Measurements from ENCODE around the gene GLG1.

The GLG1 gene

DNA sequence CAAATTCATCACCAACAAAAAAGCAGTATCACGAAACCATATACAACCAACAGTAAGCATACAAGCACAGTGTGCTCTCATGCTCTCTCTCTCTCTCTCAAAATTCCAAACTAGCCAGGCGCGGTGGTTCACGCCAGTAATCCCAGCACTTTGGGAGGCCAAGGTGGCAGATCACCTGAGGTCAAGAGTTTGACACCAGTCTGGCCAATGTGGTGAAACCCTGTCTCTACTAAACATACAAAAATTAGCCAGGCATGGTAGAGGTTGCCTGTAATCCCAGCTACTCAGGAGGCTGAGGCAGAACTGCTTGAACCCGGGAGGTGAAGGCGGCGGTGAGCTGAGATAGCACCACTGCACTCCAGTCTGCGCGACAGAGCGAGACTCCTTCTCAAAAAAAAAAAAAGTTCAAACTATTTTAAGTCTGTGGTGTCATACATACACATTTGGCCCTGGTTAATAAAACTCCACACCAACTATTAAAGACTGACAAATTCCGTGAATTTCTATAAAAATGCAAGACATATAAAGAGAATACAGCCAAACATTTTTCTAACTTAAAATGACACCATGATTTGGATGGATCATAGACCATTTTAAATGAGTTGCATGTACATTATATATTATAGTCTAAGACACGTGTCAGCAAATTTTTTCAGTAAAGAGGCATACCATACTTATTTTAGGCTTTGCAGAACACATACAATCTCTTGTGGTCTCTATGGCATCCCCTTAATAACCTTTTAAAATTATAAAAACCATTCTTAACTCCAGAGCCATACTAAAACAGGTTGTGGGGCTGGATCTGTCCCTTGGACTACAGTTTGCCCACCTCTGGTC lies 30.9 kb downstream of the GLG1 start:
- no peak for DNase-seq (ENCODE audit: low read depth, low spot score)
- CTCF ChIA-PET: no interaction called here
- POLR2A ChIA-PET: no interaction called here
- TF ChIP-seq, protein P1, sequence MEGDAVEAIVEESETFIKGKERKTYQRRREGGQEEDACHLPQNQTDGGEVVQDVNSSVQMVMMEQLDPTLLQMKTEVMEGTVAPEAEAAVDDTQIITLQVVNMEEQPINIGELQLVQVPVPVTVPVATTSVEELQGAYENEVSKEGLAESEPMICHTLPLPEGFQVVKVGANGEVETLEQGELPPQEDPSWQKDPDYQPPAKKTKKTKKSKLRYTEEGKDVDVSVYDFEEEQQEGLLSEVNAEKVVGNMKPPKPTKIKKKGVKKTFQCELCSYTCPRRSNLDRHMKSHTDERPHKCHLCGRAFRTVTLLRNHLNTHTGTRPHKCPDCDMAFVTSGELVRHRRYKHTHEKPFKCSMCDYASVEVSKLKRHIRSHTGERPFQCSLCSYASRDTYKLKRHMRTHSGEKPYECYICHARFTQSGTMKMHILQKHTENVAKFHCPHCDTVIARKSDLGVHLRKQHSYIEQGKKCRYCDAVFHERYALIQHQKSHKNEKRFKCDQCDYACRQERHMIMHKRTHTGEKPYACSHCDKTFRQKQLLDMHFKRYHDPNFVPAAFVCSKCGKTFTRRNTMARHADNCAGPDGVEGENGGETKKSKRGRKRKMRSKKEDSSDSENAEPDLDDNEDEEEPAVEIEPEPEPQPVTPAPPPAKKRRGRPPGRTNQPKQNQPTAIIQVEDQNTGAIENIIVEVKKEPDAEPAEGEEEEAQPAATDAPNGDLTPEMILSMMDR (IDR thresholded peaks at IDR 0.05; ENCODE audit: insufficient read depth, low read length, missing control alignments): no peak
- no peak overlapping the region for H3K4me3 ChIP-seq (ENCODE audit: low read depth, low read length)

DNA sequence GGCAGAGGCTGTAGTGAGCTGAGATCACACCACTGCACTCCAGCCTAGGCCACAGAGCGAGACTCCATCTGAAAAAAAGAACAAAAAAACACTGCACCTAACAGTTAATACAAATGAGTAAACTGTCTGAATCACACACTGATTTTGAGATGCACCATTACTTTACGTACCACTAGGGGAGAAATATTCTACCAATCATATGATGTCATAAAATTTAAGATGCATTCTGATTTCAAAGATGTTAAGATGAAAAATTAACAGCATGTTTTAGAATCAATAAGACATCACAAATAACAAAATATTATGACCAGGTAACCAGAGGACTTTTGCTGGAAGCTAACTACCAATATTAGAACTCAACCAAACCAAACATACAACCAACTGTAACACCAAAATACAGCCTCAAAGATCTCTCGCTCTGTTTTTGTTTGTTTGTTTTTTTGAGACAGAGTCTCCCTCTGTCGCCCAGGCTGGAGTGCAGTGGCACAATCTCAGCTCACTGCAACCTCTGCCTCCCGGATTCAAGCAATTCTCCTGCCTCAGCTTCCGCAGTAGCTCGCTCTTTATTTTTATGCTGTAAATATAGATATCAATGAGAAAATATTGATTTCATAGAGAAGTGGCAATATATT lies 31.6 kb downstream of the GLG1 start:
- POLR2A ChIA-PET: no interaction called here
- H3K4me3 ChIP-seq (ENCODE audit: low read depth, low read length): no peak overlapping the region
- CTCF ChIA-PET: interaction anchor here (1.3 kb wide), 1 partner anchor 144 kb away, joined by 3 read pairs; no protein-coding TSS in a partner anchor
- no peak for DNase-seq (ENCODE audit: low read depth, low spot score)
- TF ChIP-seq, protein P1 (IDR thresholded peaks at IDR 0.05; ENCODE audit: insufficient read depth, low read length, missing control alignments): no peak

DNA sequence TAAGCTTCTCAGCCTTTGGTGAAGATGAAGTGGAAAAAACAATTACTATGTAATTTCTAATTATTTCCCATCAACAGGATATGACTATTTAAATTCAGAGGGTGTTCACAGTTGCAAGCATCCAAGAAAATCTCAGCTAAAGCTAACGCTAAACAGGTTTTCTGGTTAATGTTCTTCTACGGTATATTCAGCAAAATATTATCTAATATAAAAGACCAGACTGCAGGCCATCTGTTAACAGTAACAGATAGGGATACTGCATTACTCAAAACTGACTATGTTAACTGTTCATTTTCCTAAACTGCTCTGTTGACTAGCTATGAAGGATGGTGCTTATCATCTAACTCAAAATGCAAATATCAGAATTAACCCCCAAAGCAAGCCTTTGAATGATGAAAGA lies 32.8 kb downstream of the GLG1 start:
- no peak for DNase-seq (ENCODE audit: low read depth, low spot score)
- TF ChIP-seq, protein P1 (IDR thresholded peaks at IDR 0.05; ENCODE audit: insufficient read depth, low read length, missing control alignments): no peak
- ChIA-PET POLR2A (no interaction called here), CTCF (interaction anchor here (0.9 to 1.3 kb wide), 2 partner anchors 33 to 143 kb away, joined by 3 read pairs; partner anchors contain the start of gene GLG1)
- no peak overlapping the region for H3K4me3 ChIP-seq (ENCODE audit: low read depth, low read length)

DNA sequence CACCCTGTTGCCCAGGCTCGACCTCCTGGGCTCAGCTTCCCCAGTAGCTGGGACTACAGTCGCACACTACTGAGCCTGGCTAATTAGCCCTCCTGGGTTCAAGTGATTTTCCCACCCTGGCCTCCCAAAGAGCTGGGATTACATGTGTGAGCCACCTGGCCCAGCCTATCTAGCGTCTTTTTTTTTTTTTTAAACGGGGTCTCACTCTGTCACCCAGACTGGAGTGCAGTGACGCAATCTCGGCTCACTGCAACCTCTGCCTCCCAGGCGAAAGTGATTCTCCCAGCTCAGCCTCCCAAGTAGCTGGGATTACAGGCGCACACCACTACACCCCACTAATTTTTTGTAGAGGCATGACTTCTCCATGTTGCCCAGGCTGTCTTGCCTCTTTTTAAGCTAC lies 33.3 kb downstream of the GLG1 start:
- DNase-seq (ENCODE audit: low read depth, low spot score): no peak
- no peak overlapping the region for H3K4me3 ChIP-seq (ENCODE audit: low read depth, low read length)
- ChIA-PET CTCF (interaction anchor here (0.9 to 1.3 kb wide), 2 partner anchors 33 to 142 kb away, joined by 3 read pairs; partner anchors contain the start of gene GLG1), POLR2A (no interaction called here)
- TF ChIP-seq, protein P1 (IDR thresholded peaks at IDR 0.05; ENCODE audit: insufficient read depth, low read length, missing control alignments): no peak

DNA sequence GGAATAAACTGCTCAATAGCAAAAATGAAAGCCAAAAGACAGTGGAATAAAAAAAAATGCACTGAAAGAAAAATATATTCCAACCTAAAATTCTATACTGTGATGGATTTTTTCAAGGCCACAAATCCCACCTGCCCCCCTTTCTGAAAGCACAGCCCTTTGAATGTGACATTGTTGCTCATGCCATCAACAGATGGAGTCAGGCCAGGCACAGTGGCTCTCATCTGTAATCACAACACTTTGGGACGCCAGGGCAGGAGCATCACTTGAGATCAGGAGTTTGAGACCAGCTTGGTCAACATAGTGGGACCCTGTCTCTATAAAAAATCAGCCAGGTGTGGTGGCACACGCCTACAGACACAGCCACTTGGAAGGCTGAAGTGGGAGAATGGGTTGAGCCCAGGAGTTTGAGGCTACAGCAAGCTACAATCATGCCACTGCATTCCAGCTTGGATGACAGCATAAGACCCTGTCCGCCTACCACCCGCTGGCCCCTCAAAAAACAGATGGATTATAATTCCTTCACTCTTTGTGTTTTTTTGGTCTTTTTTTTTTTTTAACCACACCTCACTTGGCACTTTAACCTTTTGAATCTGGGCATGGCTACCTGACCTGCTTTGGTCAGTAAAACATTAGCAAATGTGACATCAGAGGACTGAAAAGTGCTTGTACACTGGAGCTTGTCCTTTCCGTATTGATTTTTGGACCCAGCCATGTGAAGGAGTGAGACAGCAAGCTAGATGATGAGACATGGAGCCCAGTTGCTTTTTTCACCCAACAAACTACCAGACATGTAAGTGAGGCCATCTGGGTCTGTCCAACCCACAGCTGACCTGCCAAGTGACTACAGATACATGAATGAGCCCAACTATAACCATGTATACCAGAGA lies 36.3 kb downstream of the GLG1 start:
- TF ChIP-seq, protein P1 (IDR thresholded peaks at IDR 0.05; ENCODE audit: insufficient read depth, low read length, missing control alignments): no peak
- DNase-seq (ENCODE audit: low read depth, low spot score): no peak
- no peak overlapping the region for H3K4me3 ChIP-seq (ENCODE audit: low read depth, low read length)
- ChIA-PET POLR2A (interaction anchor here (0.6 kb wide), 1 partner anchor 24 kb away, joined by 3 read pairs; no protein-coding TSS in a partner anchor), CTCF (interaction anchor here (1.6 to 1.7 kb wide), 3 partner anchors 9 to 261 kb away, joined by 3 to 4 read pairs (median 4); no protein-coding TSS in a partner anchor)
